Neural cell (in vitro differentiated cells): ENCODE measurements around the gene CSRNP2. TPM values are rescaled to one million over a fixed set of nuclear protein-coding genes. Genes with fewer than 3 reads are reported as not detected.

Experiments
- H2AFZ ChIP-seq: fragments of 200-600, 300-800 bp; sonication (generic), shearing (Covaris generic); 2 replicates; pipeline ENCODE4 v1.6.0; 2014; ENCODE audit warnings: low read depth, mild to moderate bottlenecking, antibody characterized with exemption, low read length, moderate library complexity
- H3F3A ChIP-seq: fragments of 200-600 bp; shearing (Covaris generic); 2 replicates; pipeline ENCODE4 v1.6.1; 2016; ENCODE audit warnings: mild to moderate bottlenecking, moderate library complexity, mixed read lengths, antibody characterized with exemption, low read length; ENCODE audit not compliant: insufficient read depth, poor library complexity, severe bottlenecking
- H3K27ac ChIP-seq: fragments of 200-600, 300-800 bp; sonication (generic), shearing (Covaris generic); 2 replicates; pipeline ENCODE4 v1.5.1; 2014; ENCODE audit warnings: mild to moderate bottlenecking, low read length, moderate library complexity
- H3K27me3 ChIP-seq: fragments of 300-800, 200-600 bp; sonication (generic), shearing (Covaris generic); 2 replicates; pipeline ENCODE4 v1.6.0; 2014; ENCODE audit warnings: mild to moderate bottlenecking, low read depth, low read length, moderate library complexity; ENCODE audit not compliant: insufficient read depth
- H3K36me3 ChIP-seq: fragments of 300-800, 200-600 bp; sonication (generic), shearing (Covaris generic); 2 replicates; pipeline ENCODE4 v1.5.1; 2014; ENCODE audit warnings: mild to moderate bottlenecking, antibody characterized with exemption, low read length, moderate library complexity; ENCODE audit not compliant: insufficient read depth
- H3K4me2 ChIP-seq: fragments of 300-800, 200-600 bp; sonication (generic), shearing (Covaris generic); 2 replicates; pipeline ENCODE4 v1.6.0; 2014; ENCODE audit warnings: mild to moderate bottlenecking, low read length
- H3K4me3 ChIP-seq: fragments of 300-800, 200-600 bp; sonication (generic), shearing (Covaris generic); 2 replicates; pipeline ENCODE4 v1.5.1; 2014; ENCODE audit warnings: mild to moderate bottlenecking, low read length, moderate library complexity
- H3K79me2 ChIP-seq: fragments of 200-600 bp; shearing (Covaris generic); replicated peaks from 2 replicates; pipeline ENCODE4 v1.6.0; 2014; ENCODE audit warnings: mild to moderate bottlenecking, low read length, moderate library complexity; ENCODE audit not compliant: insufficient read depth
- H3K9ac ChIP-seq: fragments of 300-800, 200-600 bp; sonication (generic), shearing (Covaris generic); 2 replicates; pipeline ENCODE4 v1.6.1; 2016; ENCODE audit warnings: mild to moderate bottlenecking, low read length, mixed read lengths
- H3K9me2 ChIP-seq: fragments of 200-600 bp; shearing (Covaris generic); 2 replicates; pipeline ENCODE4 v1.6.1; 2016; ENCODE audit warnings: mild to moderate bottlenecking, low read length, mixed read lengths; ENCODE audit not compliant: insufficient read depth
- H3K9me3 ChIP-seq: fragments of 200-600, 300-800 bp; sonication (generic), shearing (Covaris generic); 2 replicates; pipeline ENCODE4 v1.6.1; 2016; ENCODE audit warnings: mild to moderate bottlenecking, mixed run types, low read length, moderate library complexity, mixed read lengths
- H4K20me1 ChIP-seq: fragments of 200-600 bp; shearing (Covaris generic); 2 replicates; pipeline ENCODE4 v1.6.1; 2016; ENCODE audit warnings: mild to moderate bottlenecking, mixed run types; ENCODE audit not compliant: insufficient read depth
- EP300 ChIP-seq: fragments of 450-650 bp; conservative IDR thresholded peaks from 2 replicates; pipeline ENCODE4 v1.6.1; 2014; ENCODE audit warnings: antibody characterized with exemption, mild to moderate bottlenecking, moderate library complexity; ENCODE audit not compliant: poor library complexity, severe bottlenecking
- EZH2 ChIP-seq: fragments of 200-600, 300-800 bp; shearing (Covaris generic), sonication (generic); IDR thresholded peaks from 2 replicates; pipeline ENCODE4 v1.6.1; 2014; ENCODE audit warnings: antibody characterized with exemption, low read length, borderline replicate concordance, mild to moderate bottlenecking; ENCODE audit not compliant: insufficient read depth, poor library complexity, severe bottlenecking
- MXI1 ChIP-seq: fragments of 450-650 bp; conservative IDR thresholded peaks from 2 replicates; pipeline ENCODE4 v1.6.1; 2014; ENCODE audit warnings: antibody characterized with exemption, mild to moderate bottlenecking; ENCODE audit not compliant: poor library complexity, severe bottlenecking
- POLR2AphosphoS5 ChIP-seq: IDR thresholded peaks from 2 replicates; pipeline ENCODE4 v1.6.1; 2012
- RAD21 ChIP-seq: fragments of 450-650 bp; conservative IDR thresholded peaks from 2 replicates; pipeline ENCODE4 v1.6.1; 2014; ENCODE audit warnings: antibody characterized with exemption, mild to moderate bottlenecking, moderate library complexity
- SMC3 ChIP-seq: fragments of 450-650 bp; conservative IDR thresholded peaks from 2 replicates; pipeline ENCODE4 v1.6.1; 2014; ENCODE audit warnings: antibody characterized with exemption, mild to moderate bottlenecking, moderate library complexity; ENCODE audit not compliant: poor library complexity
- TAF1 ChIP-seq: IDR thresholded peaks from 2 replicates; pipeline ENCODE4 v1.6.1; 2012; ENCODE audit warnings: low read depth
- polyA plus RNA-seq: library from polyadenylated mRNA; depleted of rRNA; stranded (reverse); fragments of >200 nt; gene quantifications from 2 replicates; pipeline ENCODE4 v1.2.3, GENCODE V29; 2014
- TF ChIP-seq, protein P1 (sequence below): IDR thresholded peaks from 2 replicates; pipeline ENCODE4 v1.6.1; 2012; ENCODE audit warnings: borderline replicate concordance
- TF ChIP-seq, protein P2 (sequence below): fragments of 450-650 bp; IDR thresholded peaks from 2 replicates; pipeline ENCODE4 v1.5.1; 2014; ENCODE audit warnings: antibody characterized with exemption, mild to moderate bottlenecking, moderate library complexity; ENCODE audit not compliant: poor library complexity, severe bottlenecking

Gene CSRNP2
- polyA plus RNA-seq, 1 donor from 2014 or later: 114 TPM

DNA sequence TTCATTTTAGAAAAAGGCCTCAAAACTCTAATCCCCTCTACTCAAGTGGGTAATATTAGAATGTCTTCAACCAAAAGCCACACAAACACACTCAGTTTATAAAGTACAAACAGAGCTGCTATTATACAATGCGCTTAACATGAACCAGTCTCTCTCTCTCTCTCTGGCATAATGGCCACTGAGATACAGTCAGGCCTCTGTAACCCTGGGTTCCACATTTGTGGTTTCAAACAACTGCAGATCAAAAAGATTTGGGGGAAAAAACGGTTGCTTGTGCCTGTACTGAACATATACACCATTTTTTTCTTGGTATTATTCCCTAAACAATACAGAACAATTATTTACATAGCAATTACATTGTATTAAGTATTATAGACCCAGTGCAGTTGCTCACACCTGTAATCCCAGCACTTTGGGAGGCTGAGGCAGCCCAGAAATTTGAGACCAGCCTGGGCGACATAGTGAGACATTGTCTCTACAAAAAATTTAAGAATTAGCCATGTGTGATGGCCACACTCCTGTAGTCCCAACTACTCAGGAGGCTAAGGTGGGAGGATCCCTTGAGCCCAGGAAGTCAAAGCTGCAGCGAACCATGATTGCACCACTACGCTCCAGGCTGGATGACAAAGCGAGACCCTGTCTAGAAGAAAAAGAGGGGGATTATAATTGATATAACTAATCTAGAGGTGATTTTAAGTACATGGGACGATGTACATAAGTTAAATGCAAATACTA lies 62.8 kb downstream of the CSRNP2 start:
- Histone ChIP-seq H3K9me2 (no peaks in the 10 kb centered on the region), H3K27ac (no peak overlapping the region), H3K36me3 (no peaks in the 10 kb centered on the region), H4K20me1 (no peaks in the 10 kb centered on the region), H3K4me2 (no peak overlapping the region), H3F3A (no peaks in the 10 kb centered on the region), H3K79me2 (peaks cover 63% of the 10 kb centered on the region), H3K27me3 (no peaks in the 10 kb centered on the region), H3K9me3 (no peaks in the 10 kb centered on the region), H3K9ac (no peak overlapping the region), H2AFZ (no peak overlapping the region), H3K4me3 (no peak overlapping the region)
- TF ChIP-seq, protein P1, sequence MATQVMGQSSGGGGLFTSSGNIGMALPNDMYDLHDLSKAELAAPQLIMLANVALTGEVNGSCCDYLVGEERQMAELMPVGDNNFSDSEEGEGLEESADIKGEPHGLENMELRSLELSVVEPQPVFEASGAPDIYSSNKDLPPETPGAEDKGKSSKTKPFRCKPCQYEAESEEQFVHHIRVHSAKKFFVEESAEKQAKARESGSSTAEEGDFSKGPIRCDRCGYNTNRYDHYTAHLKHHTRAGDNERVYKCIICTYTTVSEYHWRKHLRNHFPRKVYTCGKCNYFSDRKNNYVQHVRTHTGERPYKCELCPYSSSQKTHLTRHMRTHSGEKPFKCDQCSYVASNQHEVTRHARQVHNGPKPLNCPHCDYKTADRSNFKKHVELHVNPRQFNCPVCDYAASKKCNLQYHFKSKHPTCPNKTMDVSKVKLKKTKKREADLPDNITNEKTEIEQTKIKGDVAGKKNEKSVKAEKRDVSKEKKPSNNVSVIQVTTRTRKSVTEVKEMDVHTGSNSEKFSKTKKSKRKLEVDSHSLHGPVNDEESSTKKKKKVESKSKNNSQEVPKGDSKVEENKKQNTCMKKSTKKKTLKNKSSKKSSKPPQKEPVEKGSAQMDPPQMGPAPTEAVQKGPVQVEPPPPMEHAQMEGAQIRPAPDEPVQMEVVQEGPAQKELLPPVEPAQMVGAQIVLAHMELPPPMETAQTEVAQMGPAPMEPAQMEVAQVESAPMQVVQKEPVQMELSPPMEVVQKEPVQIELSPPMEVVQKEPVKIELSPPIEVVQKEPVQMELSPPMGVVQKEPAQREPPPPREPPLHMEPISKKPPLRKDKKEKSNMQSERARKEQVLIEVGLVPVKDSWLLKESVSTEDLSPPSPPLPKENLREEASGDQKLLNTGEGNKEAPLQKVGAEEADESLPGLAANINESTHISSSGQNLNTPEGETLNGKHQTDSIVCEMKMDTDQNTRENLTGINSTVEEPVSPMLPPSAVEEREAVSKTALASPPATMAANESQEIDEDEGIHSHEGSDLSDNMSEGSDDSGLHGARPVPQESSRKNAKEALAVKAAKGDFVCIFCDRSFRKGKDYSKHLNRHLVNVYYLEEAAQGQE: no peak
- TF ChIP-seq RAD21 (no peak), EZH2 (no peak), POLR2AphosphoS5 (no peak), EP300 (no peak), SMC3 (no peak), MXI1 (no peak), TAF1 (no peak)
- TF ChIP-seq, protein P2, sequence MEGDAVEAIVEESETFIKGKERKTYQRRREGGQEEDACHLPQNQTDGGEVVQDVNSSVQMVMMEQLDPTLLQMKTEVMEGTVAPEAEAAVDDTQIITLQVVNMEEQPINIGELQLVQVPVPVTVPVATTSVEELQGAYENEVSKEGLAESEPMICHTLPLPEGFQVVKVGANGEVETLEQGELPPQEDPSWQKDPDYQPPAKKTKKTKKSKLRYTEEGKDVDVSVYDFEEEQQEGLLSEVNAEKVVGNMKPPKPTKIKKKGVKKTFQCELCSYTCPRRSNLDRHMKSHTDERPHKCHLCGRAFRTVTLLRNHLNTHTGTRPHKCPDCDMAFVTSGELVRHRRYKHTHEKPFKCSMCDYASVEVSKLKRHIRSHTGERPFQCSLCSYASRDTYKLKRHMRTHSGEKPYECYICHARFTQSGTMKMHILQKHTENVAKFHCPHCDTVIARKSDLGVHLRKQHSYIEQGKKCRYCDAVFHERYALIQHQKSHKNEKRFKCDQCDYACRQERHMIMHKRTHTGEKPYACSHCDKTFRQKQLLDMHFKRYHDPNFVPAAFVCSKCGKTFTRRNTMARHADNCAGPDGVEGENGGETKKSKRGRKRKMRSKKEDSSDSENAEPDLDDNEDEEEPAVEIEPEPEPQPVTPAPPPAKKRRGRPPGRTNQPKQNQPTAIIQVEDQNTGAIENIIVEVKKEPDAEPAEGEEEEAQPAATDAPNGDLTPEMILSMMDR: no peak

DNA sequence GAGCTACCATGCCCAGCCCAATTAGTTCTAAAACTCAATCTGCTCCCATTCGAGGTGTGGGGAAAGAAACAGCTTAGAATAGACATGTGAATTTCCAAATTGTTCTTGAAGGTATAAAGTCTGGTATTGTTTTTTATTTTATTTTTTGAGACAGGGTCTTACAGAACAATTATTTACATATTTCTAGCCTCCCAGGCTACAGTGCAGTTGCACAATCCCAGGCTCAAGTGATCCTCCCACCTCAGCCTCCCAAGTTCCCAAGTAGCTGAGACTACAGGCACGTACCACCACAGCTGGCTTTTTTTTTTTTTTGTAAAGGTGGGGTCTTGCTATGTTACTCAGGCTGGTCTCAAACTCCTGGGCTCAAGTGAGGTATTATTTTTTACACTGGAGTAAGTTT lies 63.5 kb downstream of the CSRNP2 start:
- Histone ChIP-seq H4K20me1 (no peaks in the 10 kb centered on the region), H3K9ac (no peak overlapping the region), H3K36me3 (no peaks in the 10 kb centered on the region), H3K79me2 (peaks cover 66% of the 10 kb centered on the region), H3F3A (no peaks in the 10 kb centered on the region), H3K27me3 (no peaks in the 10 kb centered on the region), H3K27ac (no peak overlapping the region), H2AFZ (no peak overlapping the region), H3K9me3 (no peaks in the 10 kb centered on the region), H3K9me2 (no peaks in the 10 kb centered on the region), H3K4me2 (no peak overlapping the region), H3K4me3 (no peak overlapping the region)
- TF ChIP-seq TAF1 (no peak), POLR2AphosphoS5 (no peak), MXI1 (no peak), RAD21 (no peak)
- TF ChIP-seq, protein P1: no peak
